ENCODE results near the gene POLA2. TPM values are rescaled to one million over a fixed set of nuclear protein-coding genes. Genes with fewer than 3 reads are reported as not detected.

The POLA2 gene
- polyA plus RNA-seq, 2 of the 4 experiments (the other 2 are of a cell fraction) = 34.5 to 52.3 TPM

DNA sequence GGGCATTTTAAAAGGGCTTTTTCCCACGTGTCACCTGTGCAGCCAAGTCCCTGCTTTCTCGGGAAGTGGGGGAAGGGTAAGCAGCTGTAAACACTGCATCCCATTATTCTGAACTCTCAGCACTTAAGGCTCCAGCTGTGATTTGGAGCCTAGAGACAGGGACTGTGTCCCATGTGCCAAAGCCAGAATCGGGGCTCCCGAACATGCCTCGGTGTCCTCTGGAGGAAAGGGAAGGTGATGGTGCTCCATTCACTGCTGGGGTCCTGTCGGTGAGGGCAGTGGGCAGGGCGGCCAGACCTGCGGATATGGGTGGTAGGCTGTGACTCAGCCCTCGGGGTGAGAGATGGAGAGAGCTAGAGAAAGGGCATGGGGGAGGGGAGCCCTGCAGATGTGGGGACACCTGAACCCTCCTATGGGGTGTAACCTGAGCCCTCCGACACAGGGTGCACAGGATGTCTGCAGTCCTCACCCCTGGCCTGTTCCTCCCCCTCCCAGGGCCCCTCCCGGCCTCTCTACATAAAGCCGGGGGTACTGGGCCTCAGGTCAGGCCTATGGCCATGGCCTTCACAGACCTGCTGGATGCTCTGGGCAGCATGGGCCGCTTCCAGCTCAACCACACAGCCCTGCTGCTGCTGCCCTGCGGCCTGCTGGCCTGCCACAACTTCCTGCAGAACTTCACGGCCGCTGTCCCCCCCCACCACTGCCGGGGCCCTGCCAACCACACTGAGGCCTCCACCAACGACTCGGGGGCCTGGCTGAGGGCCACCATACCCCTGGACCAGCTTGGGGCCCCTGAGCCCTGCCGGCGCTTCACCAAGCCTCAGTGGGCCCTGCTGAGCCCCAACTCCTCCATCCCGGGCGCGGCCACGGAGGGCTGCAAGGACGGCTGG, 48.2 kb upstream of the POLA2 start:
- FAIRE-seq (no peak), DNase-seq (ENCODE audit: low read depth in 1 of 2, low spot score in 1 of 2) (no peak), ATAC-seq (peak in 1 of 2 experiments; percentile 32; a peak in 2 of 6 replicates)
- TF ChIP-seq HDAC2 (IDR thresholded peaks at IDR 0.05) (no peak), KDM1A (IDR thresholded peaks at IDR 0.05; ENCODE audit: low read depth) (no peak), HOXB5 (CRISPR knock-in tag; IDR thresholded peaks at IDR 0.05) (no peak), CEBPB (IDR thresholded peaks at IDR 0.05) (no peak), TP53 (CRISPR knock-in tag; IDR thresholded peaks at IDR 0.05) (no peak), ZNF302 (CRISPR knock-in tag; IDR thresholded peaks at IDR 0.05) (no peak), EHF (CRISPR knock-in tag; IDR thresholded peaks at IDR 0.05) (no peak), BHLHE40 (IDR thresholded peaks at IDR 0.05; ENCODE audit: low read depth, low read length) (no peak), RNF2 (IDR thresholded peaks at IDR 0.05; ENCODE audit: borderline replicate concordance, low read depth) (no peak), GATA3 (IDR thresholded peaks at IDR 0.05; ENCODE audit: borderline replicate concordance) (no peak), ZSCAN20 (CRISPR knock-in tag; IDR thresholded peaks at IDR 0.05) (no peak), MAZ (IDR thresholded peaks at IDR 0.05; ENCODE audit: borderline replicate concordance, low read depth, low read length) (no peak), JUNB (IDR thresholded peaks at IDR 0.05) (no peak)
- TF ChIP-seq, protein P1, sequence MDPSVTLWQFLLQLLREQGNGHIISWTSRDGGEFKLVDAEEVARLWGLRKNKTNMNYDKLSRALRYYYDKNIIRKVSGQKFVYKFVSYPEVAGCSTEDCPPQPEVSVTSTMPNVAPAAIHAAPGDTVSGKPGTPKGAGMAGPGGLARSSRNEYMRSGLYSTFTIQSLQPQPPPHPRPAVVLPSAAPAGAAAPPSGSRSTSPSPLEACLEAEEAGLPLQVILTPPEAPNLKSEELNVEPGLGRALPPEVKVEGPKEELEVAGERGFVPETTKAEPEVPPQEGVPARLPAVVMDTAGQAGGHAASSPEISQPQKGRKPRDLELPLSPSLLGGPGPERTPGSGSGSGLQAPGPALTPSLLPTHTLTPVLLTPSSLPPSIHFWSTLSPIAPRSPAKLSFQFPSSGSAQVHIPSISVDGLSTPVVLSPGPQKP (IDR thresholded peaks at IDR 0.05; ENCODE audit: low read depth, low read length) = no peak
- TF ChIP-seq, protein P2, sequence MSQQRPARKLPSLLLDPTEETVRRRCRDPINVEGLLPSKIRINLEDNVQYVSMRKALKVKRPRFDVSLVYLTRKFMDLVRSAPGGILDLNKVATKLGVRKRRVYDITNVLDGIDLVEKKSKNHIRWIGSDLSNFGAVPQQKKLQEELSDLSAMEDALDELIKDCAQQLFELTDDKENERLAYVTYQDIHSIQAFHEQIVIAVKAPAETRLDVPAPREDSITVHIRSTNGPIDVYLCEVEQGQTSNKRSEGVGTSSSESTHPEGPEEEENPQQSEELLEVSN (IDR thresholded peaks at IDR 0.05; ENCODE audit: borderline replicate concordance, low read depth) = no peak
- ChIA-PET POLR2A (no interaction called here), CTCF (interaction anchor here (0.7 to 3.5 kb wide), 5 partner anchors 9 to 105 kb away, joined by 3 to 25 read pairs (median 3); no protein-coding TSS in a partner anchor)
- Histone ChIP-seq H3K4me2 (no peak overlapping the region), H3K4me3 (no peak overlapping the region), H3K4me1 (no peaks in the 10 kb centered on the region), H3K27ac (no peak overlapping the region), H3K9me3 (no peaks in the 10 kb centered on the region)
- 81% methylated on average over 12 of the region's 26 CpGs for WGBS (ENCODE audit: missing lambda C conversion rate)

DNA sequence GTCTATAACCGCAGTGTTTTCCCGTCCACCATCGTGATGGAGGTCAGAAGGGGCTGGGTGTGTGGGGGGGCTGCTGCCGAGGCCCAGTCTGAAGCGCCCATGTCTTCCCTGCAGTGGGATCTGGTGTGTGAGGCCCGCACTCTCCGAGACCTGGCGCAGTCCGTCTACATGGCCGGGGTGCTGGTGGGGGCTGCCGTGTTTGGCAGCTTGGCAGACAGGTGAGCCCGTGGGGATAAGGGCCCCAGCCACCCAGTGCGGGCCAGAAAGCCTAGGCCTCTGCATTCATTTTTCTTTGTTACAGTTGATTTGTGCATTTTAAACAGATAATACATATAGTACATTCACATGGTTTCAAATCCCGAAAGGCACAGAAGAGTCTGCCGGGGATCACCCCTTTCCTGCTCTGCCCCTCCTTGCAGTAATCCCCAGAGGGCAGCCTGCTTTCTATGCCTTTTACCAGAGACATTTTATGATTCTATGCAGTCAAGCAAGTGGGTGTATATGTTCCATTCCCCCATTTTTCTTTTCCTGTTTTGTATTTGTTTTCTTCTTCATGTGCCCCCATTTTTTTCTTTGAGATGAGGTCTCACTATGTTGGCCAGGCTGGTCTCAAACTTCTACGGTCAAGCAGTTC, 47.4 kb upstream of the POLA2 start:
- no peaks in the 10 kb centered on the region for H3K4me1 ChIP-seq
- no peaks in the 10 kb centered on the region for H3K9me3 ChIP-seq
- FAIRE-seq (no peak), ATAC-seq (no peak; a peak in 1 of 6 replicates), DNase-seq (ENCODE audit: low read depth in 1 of 2, low spot score in 1 of 2) (no peak)
- POLR2A ChIA-PET = interaction anchor here (0.6 kb wide), 1 partner anchor 9 kb away, joined by 7 read pairs; no protein-coding TSS in a partner anchor
- no peak overlapping the region for H3K27ac ChIP-seq
- TF ChIP-seq, protein P3, sequence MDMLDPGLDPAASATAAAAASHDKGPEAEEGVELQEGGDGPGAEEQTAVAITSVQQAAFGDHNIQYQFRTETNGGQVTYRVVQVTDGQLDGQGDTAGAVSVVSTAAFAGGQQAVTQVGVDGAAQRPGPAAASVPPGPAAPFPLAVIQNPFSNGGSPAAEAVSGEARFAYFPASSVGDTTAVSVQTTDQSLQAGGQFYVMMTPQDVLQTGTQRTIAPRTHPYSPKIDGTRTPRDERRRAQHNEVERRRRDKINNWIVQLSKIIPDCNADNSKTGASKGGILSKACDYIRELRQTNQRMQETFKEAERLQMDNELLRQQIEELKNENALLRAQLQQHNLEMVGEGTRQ (IDR thresholded peaks at IDR 0.05) = no peak
- TF ChIP-seq MAFK (IDR thresholded peaks at IDR 0.05; ENCODE audit: partially characterized antibody) (no peak), HDAC2 (IDR thresholded peaks at IDR 0.05) (no peak), MYC (IDR thresholded peaks at IDR 0.05; ENCODE audit: borderline replicate concordance, low read length) (no peak), CBX2 (IDR thresholded peaks at IDR 0.05; ENCODE audit: borderline replicate concordance, low read depth) (no peak)
- CTCF ChIA-PET = interaction anchor here (1.1 to 3.5 kb wide), 2 partner anchors 10 to 33 kb away, joined by 3 to 25 read pairs; no protein-coding TSS in a partner anchor
- 88% methylated on average over 14 of the region's 16 CpGs for WGBS (ENCODE audit: missing lambda C conversion rate)
- H3K4me2 ChIP-seq = no peak overlapping the region
- no peak overlapping the region for H3K4me3 ChIP-seq

Data from A549 (cell line).